ENCODE results near the gene TMEM132D.

TMEM132D gene

DNA sequence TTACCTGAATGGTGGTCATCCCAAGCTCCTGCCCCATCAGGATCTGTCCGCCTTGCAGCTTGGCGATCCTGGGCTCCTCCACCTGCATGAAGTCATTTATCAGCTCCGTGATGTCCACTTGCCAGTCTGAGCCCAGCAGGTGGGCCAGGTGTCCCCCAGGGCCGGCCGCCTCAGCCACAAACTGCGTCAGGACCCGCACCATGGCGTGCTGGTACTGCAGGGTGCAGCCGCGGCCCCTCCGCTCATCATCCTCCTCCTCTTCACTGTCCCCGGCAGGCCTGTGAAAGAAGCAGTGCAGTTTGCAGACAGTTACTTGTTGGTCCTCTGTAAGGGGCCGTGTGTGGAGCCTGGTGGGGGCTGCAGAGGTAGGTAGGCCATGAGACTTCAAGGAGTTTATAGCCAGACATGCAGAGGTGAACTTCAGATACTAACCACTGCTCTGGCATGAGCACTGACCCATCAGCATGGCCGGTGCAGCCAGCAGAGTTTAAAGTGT lies 822.0 kb downstream of the TMEM132D start:
- no peak for TF ChIP-seq CTCF (IDR thresholded peaks at IDR 0.05; ENCODE audit: insufficient read depth, low read depth, low read length, missing control alignments)
- H3K4me3 ChIP-seq (ENCODE audit: low read length): no peak overlapping the region
- DNase-seq (ENCODE audit: low read depth): no peak

- H3K4me3 ChIP-seq (ENCODE audit: low read length): no peak overlapping the region
- no peak for DNase-seq (ENCODE audit: low read depth)
- no peak for TF ChIP-seq CTCF (IDR thresholded peaks at IDR 0.05; ENCODE audit: insufficient read depth, low read depth, low read length, missing control alignments)
Observed at GRCh38 chr12:129080821-129081220, 823.0 kb downstream of the TMEM132D start.

DNA sequence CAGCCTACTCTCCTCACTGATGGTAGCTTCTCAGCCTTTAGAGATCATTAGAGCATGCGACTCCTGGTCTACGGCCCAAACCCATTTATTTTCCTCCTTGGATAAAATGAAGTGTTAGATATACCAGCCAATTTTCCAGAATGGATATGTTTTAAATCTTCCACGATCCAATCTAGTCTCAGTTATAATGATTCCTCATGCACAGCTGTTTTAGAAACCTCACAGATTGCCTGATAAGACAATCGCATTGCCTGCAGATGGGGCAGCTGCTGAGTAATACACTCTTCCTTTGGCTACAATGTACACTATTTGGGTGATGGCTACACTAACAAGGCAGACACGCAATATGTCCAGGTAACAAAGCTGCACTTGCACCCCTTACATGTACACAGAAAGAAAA lies 823.4 kb downstream of the TMEM132D start:
- H3K4me3 ChIP-seq (ENCODE audit: low read length): no peak overlapping the region
- TF ChIP-seq CTCF (IDR thresholded peaks at IDR 0.05; ENCODE audit: insufficient read depth, low read depth, low read length, missing control alignments): no peak
- no peak for DNase-seq (ENCODE audit: low read depth)

GRCh38 chr12:129079719-129080118 lies 824.1 kb downstream of the TMEM132D start:
- H3K4me3 ChIP-seq (ENCODE audit: low read length): no peak overlapping the region
- TF ChIP-seq CTCF (IDR thresholded peaks at IDR 0.05; ENCODE audit: insufficient read depth, low read depth, low read length, missing control alignments): no peak
- no peak for DNase-seq (ENCODE audit: low read depth)

DNA sequence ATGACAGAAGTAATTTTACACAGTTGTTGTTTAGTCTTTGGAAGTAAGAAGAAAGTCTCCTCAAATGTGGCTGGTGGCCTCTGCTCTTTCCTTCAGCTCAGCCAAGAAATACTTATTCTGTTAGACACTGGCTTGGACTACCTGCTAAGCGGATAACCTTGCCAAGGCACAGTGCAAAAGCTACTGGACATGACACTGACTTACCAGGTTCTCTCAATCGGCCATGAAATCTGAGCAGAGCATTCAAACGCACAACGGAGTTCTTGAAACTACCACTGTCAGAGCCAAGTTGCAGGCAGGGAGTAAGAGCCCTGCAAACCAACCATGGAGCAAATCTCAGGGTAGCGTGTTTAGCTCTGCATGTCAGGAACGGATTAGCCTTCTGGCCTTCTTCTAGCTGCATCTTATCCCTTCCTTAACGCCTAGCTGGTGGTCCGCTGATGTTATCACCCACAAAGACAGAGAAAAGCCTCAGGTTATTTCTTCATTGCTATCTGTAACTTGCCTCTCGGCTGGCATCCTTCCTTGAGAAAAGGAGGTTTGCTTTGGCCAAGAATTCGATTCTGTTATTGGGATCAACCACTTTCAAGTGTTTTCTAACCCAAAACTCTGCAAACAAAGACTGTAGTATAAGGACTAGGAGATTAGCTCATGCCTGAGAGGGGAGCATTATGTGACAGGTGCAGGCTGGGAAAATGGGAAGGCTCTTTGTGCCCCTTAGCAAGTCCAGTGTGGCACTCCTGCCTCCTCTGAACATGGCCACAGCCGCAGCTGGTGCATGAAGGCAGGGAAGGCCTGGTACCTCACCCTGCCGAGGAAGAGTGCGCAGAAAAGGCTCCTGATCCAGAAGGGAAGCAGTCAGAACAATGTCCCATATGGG lies 827.1 kb downstream of the TMEM132D start:
- no peak overlapping the region for H3K4me3 ChIP-seq (ENCODE audit: low read length)
- no peak for DNase-seq (ENCODE audit: low read depth)
- no peak for TF ChIP-seq CTCF (IDR thresholded peaks at IDR 0.05; ENCODE audit: insufficient read depth, low read depth, low read length, missing control alignments)

DNA sequence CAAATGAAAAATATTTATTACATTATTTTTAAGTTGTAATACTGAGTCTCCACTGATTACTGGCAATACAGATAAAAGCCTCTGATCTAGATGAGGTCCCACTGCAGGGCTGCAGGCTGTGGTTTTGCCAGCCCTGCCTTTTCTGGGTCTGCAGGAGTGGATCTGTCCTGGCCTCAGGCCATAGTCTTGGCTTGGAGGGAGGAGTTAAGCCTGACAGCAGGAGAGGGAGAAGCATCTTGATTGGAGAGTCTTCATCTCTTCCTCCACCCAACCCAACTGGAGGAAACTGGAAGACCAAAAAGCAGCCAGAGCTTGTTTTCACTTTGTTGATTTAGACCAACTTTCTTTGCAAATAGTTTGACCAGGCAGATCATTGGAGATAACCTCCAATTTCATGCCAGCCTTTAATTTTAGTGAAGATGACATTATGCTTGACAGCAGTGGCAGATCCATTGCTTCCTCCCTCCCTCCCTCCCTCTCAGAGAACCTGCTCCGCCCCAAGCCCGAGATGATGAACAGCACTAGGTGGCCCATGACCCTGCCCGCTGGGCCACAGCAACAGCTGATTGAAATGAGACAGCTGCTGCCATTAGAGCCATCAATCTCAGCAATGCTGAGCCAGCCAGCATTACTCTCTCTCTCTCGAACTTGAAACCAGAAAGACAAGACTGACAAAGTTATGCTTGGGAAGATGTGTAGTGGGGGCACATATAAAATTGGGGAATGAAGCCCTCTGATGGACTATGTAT lies 828.2 kb downstream of the TMEM132D start:
- no peak overlapping the region for H3K4me3 ChIP-seq (ENCODE audit: low read length)
- DNase-seq (ENCODE audit: low read depth): no peak
- TF ChIP-seq CTCF (IDR thresholded peaks at IDR 0.05; ENCODE audit: insufficient read depth, low read depth, low read length, missing control alignments): no peak

All from epithelial cell of esophagus (primary cell).